CD1c-positive myeloid dendritic cell (primary cell): Measurements from ENCODE around the gene LHFPL2.

Source experiments
- DNase-seq: peaks from one replicate; pipeline ENCODE4 v3.0.0-alpha.2; 2016; ENCODE audit errors: extremely low spot score

The LHFPL2 gene

GRCh38 chr5:78595458-78595921 is 53.1 kb downstream of the LHFPL2 start:
- no peak for DNase-seq

GRCh38 chr5:78594610-78595457 is 53.7 kb downstream of the LHFPL2 start:
- peak; percentile 30 for DNase-seq

GRCh38 chr5:78594021-78594420 is 54.6 kb downstream of the LHFPL2 start:
- DNase-seq, result no peak

GRCh38 chr5:78593465-78593864 is 55.1 kb downstream of the LHFPL2 start:
- no peak for DNase-seq

- no peak for DNase-seq
Measured at GRCh38 chr5:78592735-78593386, 55.7 kb downstream of the LHFPL2 start.

GRCh38 chr5:78591972-78592700 is 56.4 kb downstream of the LHFPL2 start:
- peak; percentile 29 for DNase-seq

- peak; percentile 24 for DNase-seq
Measured at GRCh38 chr5:78591138-78591612, 57.4 kb downstream of the LHFPL2 start.

GRCh38 chr5:78589923-78590322 is 58.6 kb downstream of the LHFPL2 start:
- peak; percentile 56 for DNase-seq

GRCh38 chr5:78588507-78588906 is 60.1 kb downstream of the LHFPL2 start:
- DNase-seq, result no peak

- no peak for DNase-seq
Measured at GRCh38 chr5:78587775-78588291, 60.7 kb downstream of the LHFPL2 start.

- DNase-seq, result no peak
Measured at GRCh38 chr5:78587081-78587774, 61.3 kb downstream of the LHFPL2 start.

- DNase-seq, result peak; percentile 59
Measured at GRCh38 chr5:78586251-78586650, 62.3 kb downstream of the LHFPL2 start.

- no peak for DNase-seq
Measured at GRCh38 chr5:78578015-78578414, 70.6 kb downstream of the LHFPL2 start.

- peak; percentile 37 for DNase-seq
Measured at GRCh38 chr5:78577071-78577807, 71.3 kb downstream of the LHFPL2 start.

GRCh38 chr5:78576376-78576775 is 72.2 kb downstream of the LHFPL2 start:
- DNase-seq, result no peak

GRCh38 chr5:78574731-78575161 is 73.8 kb downstream of the LHFPL2 start:
- peak; percentile 55 for DNase-seq

- DNase-seq, result peak; percentile 85
Measured at GRCh38 chr5:78574131-78574673, 74.4 kb downstream of the LHFPL2 start.

- DNase-seq, result no peak
Measured at GRCh38 chr5:78573318-78573717, 75.3 kb downstream of the LHFPL2 start.

- no peak for DNase-seq
Measured at GRCh38 chr5:78570646-78571045, 77.9 kb downstream of the LHFPL2 start.

- no peak for DNase-seq
Measured at GRCh38 chr5:78569441-78569840, 79.1 kb downstream of the LHFPL2 start.
